HG03442 (cell line): ENCODE measurements around the gene H2BK1.

Experiments
- ATAC-seq: cut with Tn5 transposase; IDR thresholded peaks from one replicate; pipeline ENCODE4 v1.9.1; 2021; ENCODE audit warnings: mild to moderate bottlenecking, moderate library complexity; ENCODE audit not compliant: unreplicated experiment

The H2BK1 gene

DNA sequence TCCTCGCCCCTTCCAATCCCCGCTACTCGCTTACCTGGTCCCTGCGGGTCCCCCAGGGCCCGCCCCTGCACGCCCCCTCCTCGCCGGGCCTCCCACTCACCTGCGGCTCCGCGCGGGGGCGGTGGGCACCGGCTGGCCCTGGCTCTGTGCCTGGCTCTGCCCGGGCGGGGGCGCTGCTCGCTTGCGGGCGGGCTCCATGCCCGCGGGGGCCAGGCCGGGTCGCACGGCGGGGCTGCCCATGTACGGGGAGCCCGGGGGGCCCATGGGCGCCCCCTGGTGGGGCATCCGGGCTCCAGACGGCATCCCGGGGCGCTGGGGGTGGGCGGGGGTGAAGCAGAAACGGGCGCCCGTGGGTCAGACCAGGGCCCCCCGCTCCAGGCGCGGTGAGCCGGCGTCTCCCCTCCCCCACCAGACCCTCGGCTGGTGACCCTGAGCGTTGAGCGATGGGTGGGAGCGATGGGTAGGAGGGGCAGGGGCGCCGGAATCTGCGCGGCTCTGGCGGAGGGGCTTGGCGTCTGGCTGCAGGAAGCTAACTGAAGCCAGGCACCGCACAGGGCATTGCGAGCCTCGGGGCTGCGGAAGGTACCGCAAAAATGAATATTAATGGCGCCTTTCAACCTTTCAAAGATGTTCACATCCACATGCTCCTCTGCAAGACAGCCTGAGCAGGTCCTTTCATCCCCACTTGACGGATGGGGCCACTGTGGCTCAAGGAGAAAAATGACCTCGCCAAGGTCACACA lies 35.2 kb upstream of the H2BK1 start:
- no peak for ATAC-seq

DNA sequence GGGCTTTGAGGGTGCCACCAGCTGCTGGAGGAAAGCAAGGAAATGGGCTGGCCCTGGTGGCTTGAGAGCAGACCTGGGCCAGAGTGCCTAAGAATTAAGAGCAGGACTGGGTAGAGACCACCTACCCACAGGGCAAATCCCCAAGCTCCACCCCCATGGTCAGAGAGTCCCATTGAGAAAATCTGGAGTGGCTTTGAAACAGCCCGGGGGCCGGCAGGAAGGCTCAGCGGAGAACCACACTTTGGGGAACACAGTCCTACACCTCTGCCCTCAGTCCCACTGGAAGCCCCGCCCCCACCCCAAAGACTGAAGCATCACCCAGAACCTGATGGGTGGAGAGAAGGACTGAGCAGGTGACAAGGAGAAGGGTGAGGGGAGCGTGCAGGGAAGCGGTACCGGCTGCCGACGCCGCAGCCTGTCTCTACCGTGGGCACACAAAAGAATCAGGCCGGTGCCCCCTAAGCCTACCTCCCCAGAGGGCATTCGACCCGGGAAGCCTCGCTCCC lies 34.6 kb upstream of the H2BK1 start:
- no peak for ATAC-seq

DNA sequence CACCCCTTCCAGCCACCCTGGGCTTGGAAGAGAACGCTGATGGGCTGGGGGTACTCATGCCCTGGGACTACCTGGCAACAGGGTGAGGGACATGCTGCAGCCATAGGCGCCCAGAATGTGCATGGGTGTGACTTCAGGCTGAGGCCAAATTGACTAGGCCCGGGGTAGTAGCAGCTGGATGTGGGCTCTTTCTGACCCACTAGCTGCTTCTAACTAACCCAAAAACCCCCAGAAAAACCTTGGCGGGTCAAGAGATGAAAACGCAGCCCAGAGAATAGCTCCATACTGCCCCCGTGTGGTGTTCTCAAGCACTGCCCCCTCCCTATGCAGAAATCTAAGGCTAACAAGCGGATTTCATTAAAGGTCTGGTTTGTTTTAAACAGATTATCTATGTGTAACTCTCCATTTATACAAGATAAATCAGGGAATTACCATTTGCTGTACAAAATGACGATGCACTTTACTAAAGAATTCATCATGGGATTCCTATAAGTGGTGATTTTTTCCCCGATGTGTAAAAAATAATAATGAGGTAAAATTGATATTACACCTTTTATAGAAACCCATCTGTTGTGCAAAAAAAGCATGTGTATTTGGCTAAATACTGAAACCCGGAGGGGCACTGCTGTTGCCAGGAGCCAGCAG lies 34.0 kb upstream of the H2BK1 start:
- no peak for ATAC-seq

DNA sequence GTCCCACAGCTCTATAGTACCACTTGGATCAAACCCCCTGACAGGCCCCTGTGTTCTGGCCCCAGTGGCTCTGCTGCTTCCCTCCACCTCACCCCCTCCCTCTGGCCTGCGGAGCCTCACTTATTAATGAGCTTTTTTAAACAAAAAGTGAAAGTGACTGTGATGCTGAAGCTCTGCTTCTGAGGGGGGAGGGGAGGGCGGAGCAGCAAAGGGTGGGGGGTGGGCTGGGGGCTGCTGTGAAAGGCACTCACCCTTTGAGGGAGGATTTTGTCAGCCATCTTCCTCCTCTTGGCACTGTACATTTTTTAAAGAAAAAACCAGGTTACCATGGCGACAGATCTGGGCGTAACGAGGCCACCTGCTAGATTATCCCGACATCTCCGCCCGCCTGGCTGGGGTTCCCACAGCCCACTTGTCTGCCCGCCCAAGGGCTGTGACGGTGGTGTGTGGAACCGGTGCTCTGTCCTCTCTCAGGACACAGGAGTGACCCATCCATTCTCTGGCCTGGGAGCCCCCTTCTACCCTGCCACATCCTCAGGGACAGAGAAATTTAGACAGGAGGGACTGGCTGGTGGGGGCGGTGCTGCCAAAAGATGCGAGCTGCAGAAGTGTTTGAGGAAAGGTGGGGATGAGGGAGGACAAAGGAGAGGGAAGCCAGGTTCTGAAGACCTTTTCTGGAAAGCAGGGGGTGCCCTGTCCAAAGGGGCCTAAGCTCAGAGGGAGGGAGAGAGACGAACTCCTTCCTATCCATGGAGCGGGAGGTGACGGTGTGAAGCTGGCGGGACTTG lies 33.3 kb upstream of the H2BK1 start:
- ATAC-seq: no peak

DNA sequence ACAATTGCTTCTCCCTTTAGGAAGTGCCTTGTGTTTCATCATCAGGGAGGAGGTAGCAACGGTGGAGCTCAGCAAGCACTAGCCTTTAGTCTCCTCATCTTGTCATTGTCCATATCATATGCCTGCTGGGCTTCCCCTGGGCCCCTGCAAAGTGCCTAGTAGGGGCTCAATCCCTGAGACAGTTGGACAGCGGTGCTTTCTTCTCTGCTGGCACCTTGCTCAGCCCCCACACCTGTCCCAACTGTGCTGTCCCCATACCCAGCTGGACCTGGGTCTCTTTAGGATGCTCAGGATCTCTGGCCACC lies 32.7 kb upstream of the H2BK1 start:
- ATAC-seq: no peak

DNA sequence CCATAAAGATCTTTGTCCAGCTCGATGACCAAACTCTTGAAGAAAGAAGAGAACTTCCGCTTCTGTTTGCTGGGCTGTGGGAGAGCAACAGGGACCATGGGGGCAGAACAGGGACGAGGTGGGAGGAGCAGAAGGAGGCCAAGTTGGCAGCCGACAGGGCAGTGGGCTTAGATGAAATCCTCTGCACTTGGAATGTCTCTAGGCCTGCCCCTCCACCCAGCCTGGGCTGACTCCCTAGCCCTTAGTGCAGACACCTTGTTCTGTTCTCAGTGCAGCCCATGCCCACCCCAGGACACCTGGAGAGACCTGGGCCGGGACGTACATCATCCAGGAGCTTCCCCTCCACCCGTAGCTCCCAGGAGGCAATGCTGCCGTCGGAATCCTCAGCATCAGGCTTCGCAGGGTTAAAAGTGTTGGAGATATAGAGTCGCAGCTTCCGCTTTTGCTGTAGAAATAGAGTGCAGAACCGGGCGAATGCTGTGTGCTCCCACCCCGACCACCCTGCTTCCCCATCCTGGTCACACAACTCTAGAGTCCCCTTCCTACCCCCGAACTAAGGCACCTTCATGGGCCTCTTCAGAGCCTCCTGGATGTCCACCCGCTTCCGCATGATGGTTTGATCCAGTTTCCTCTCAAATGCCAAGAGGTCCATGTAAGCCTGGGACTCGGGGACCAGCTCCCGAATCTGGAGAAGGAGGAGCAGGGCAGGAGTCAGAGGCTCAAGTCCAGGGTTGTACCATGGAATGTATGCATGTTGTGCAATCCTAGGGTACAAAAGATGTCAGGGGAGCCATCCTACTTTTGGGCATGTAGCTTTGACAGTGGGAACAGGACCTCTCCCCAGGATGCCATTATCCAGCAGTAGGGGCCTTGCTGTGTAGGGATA lies 32.1 kb upstream of the H2BK1 start:
- no peak for ATAC-seq

DNA sequence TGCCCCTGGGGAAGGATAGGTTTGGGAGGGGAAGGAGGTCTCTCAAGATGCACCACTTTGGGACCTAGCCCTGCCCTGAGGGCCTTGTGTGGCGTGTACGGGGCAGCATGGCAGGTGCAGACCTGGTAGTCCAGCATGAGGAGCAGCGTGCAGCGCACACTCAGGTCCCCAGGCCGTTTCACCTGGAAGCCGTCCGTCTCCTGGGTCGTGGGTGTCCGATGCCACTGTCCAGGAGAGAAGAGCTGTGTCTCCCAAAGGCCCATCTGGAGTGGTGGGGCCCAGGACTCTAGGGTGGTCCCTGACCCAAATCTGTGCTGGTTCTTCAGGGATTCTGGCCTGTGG lies 31.4 kb upstream of the H2BK1 start:
- ATAC-seq: no peak

DNA sequence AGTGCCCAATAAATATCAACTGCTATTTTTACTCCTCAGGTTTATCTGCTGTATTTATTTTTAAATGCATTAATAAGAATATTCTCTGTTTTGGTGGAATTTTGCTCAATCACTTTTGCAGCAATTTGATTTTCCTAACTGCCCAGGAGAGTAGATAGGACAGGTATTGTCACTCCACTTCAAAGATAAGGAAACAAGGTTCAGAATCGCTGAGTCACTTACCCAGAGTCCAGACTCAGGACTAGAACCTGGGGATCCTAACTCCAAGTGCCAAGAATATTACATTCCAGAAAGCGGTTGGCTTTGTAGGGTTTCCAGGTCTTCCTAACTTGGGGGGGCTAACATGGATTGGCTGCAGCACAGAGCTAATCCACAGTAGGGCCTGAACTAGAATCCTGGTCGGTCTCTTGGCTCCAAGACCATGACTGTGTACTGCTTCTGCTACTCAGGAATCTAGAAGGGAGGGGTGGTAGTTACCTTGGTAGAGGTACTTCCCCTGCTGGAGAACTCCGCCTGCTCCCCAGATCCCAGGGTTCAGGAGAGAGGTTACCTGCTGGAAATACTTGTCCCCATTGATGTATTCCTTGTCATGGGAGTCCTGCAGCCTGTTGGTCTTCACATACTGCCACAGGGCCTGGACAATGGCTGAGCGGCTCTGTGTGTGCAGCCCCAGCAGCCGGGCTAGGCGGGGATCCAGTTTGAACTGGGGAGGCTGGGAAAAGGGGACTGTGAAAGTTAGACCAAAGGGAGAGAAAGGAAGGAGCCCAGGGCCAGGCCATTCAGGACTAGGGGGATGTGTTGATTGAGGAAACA lies 30.9 kb upstream of the H2BK1 start:
- ATAC-seq: no peak

DNA sequence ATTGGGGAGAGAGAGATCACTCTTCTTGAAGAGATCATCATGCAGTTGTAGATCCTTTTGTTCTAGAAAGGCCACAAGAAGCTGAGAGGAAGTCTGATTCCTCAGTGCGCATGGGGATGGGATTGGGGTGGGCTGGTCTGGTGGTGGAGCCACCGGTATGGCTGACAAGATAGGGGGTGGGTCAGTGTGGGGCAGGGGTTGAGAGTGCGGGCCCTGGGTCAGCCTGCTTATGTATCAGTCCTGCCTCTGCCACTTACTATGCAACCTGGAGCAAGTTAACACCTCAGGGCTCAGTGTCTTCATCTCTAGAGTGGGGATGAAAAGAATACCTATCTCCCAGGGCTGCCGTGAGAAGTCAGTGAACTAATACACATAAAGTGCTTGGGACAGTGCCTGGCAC lies 30.2 kb upstream of the H2BK1 start:
- no peak for ATAC-seq

DNA sequence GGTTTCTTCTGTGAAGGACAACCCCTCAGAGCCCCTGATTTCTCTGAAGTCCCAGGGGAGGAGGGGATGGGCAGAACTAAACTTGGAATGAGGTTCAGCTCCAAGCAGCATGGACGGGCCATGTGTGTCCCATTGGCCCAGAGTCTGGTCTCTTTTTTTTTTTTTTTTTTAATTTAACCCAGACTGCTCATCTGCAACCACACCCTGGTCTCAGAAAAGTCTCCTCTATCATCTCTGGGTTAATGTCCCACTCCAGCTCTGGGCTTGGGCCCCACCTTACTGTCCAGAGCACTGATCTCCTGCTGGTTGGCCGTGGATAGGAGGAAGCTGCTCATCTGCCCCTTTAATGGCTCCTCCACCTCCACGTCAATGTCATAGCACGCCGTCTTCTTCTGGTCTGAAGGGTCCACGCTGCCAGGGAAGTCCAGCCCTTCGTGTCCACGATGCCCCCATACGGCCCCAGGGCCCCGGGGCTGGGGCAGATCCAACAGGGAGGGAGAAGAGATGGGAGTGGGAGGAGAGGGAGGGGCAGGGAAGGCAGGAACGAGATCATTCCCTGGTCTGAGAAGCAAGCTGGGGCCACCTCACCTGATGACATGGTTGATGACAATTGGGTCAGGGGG lies 29.7 kb upstream of the H2BK1 start:
- ATAC-seq: no peak

DNA sequence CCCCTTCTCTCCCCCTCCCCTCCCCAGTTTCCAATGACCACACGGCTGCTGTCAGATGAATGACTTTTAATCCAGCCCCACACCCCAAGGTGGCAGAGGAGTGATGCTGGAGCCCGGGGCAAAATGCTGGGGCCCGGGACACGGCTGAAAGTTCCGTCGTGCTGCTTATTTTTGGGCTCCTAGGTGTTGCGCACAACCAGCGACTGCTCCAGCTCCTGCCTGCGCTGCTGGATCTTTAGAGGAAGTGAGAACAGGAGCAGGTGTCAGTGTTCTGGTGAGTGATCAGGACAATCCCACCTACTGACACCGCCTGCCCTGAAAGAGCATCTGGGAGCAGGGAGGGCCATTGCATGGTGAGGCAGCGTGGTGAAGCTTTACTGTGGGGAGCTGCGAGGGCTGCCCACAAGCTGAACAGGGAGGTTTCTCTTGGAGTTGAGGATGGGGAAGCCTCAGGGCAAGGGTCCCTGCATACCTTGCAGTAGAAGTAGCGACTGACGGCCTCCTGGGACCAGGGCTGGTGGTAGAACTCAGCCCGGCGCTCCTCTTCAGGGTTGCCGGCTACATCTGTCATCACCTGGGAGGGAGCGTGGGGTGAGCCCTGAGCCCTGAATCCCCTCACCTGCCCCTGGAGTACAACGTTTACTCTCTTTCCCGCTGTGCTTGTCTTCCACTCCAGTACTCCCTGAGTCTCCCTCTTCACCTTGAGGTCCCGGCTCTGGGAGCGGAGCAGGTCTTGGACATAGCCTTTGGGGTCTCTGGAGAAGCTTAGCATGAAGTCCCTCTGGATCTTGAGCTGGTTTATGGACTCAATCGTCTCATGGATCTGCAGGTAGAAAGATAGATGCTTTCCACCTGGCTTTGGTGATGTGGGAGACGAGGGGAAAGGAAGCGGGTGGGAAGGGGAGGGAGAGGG lies 28.9 kb upstream of the H2BK1 start:
- ATAC-seq: no peak

DNA sequence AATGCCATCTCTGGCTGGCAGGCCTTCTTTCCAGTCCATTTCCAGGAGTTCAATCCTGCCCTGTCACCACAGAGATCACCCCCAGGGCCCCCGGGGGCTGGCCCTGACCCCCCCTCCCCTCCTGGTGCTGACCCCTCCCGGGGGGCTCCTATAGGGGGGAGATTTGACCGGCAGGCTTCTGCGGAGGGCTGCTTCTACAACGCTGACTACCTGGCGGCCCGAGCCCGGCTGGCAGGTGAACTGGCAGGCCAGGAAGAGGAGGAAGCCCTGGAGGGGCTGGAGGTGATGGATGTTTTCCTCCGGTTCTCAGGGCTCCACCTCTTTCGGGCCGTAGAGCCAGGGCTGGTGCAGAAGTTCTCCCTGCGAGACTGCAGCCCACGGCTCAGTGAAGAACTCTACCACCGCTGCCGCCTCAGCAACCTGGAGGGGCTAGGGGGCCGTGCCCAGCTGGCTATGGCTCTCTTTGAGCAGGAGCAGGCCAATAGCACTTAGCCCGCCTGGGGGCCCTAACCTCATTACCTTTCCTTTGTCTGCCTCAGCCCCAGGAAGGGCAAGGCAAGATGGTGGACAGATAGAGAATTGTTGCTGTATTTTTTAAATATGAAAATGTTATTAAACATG lies 28.0 kb upstream of the H2BK1 start:
- ATAC-seq: no peak

DNA sequence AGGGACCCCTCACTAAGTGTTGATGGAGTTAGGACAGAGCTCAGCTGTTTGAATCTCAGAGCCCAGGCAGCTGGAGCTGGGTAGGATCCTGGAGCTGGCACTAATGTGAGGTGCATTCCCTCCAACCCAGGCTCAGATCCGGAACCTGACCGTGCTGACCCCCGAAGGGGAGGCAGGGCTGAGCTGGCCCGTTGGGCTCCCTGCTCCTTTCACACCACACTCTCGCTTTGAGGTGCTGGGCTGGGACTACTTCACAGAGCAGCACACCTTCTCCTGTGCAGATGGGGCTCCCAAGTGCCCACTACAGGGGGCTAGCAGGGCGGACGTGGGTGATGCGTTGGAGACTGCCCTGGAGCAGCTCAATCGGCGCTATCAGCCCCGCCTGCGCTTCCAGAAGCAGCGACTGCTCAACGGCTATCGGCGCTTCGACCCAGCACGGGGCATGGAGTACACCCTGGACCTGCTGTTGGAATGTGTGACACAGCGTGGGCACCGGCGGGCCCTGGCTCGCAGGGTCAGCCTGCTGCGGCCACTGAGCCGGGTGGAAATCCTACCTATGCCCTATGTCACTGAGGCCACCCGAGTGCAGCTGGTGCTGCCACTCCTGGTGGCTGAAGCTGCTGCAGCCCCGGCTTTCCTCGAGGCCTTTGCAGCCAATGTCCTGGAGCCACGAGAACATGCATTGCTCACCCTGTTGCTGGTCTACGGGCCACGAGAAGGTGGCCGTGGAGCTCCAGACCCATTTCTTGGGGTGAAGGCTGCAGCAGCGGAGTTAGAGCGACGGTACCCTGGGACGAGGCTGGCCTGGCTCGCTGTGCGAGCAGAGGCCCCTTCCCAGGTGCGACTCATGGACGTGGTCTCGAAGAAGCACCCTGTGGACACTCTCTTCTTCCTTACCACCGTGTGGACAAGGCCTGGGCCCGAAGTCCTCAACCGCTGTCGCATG lies 27.2 kb upstream of the H2BK1 start:
- ATAC-seq: no peak

DNA sequence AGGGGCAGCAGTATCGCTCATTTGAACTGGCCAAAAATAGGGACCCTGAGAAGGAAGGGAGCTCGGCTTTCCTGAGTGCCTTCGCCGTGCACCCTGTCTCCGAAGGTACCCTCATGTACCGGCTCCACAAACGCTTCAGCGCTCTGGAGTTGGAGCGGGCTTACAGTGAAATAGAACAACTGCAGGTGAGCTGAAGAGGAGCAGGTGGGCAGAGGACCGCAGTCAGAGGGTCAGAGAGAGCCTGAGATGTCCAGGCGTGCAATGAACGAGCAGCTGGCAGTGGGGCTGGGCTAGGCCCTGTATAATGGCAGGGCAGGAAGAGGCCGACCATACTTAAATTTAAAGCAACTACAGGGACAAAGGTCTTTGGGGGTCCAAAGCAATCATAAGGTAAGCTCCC lies 26.1 kb upstream of the H2BK1 start:
- no peak for ATAC-seq

DNA sequence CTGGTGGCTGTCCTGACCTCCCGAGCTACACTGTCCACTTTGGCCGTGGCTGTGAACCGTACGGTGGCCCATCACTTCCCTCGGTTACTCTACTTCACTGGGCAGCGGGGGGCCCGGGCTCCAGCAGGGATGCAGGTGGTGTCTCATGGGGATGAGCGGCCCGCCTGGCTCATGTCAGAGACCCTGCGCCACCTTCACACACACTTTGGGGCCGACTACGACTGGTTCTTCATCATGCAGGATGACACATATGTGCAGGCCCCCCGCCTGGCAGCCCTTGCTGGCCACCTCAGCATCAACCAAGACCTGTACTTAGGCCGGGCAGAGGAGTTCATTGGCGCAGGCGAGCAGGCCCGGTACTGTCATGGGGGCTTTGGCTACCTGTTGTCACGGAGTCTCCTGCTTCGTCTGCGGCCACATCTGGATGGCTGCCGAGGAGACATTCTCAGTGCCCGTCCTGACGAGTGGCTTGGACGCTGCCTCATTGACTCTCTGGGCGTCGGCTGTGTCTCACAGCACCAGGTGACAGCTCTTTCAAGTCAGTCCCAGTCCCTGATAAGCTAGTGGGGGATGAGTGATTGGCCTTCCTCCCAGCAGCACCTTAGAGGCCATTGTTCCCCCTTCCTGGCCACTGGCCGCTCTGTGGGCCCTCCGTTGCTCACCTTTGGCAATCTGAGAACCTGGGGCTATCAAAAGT lies 25.0 kb upstream of the H2BK1 start:
- ATAC-seq: no peak

DNA sequence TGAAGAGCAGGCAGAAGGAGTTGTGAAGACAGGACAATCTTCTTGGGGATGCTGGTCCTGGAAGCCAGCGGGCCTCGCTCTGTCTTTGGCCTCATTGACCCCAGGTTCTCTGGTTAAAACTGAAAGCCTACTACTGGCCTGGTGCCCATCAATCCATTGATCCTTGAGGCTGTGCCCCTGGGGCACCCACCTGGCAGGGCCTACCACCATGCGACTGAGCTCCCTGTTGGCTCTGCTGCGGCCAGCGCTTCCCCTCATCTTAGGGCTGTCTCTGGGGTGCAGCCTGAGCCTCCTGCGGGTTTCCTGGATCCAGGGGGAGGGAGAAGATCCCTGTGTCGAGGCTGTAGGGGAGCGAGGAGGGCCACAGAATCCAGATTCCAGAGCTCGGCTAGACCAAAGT lies 23.5 kb upstream of the H2BK1 start:
- ATAC-seq: no peak
